ENCODE measurements around the gene TFCP2.

Gene TFCP2

GRCh38 chr12:51098611-51099010 is 74.3 kb downstream of the TFCP2 start:
- no peak overlapping the region for H3K9ac ChIP-seq (ENCODE audit: low read length)
- 100% methylated on average over 1 of the region's 1 CpG for WGBS
- H2AK5ac ChIP-seq (ENCODE audit: low read length, severe bottlenecking): no peak overlapping the region
- no peak overlapping the region for H2AFZ ChIP-seq (ENCODE audit: low read depth, low read length)
- H4K91ac ChIP-seq (ENCODE audit: low read length): no peak overlapping the region
- no peak overlapping the region for H2BK12ac ChIP-seq (ENCODE audit: low read length in 2 of 2)
- no peak overlapping the region for H3K23ac ChIP-seq (ENCODE audit: low read length in 2 of 2)
- H3K4me1 ChIP-seq (ENCODE audit: control insufficient read depth, insufficient read depth, low read depth, low read length): no peaks in the 10 kb centered on the region
- no peak overlapping the region for H3K18ac ChIP-seq (ENCODE audit: low read depth in 1 of 2, low read length in 2 of 2)
- H3K27ac ChIP-seq (ENCODE audit: low read length, poor library complexity, severe bottlenecking): no peak overlapping the region
- no peak overlapping the region for H2BK120ac ChIP-seq (ENCODE audit: low read depth, low read length)
- no peak overlapping the region for H4K8ac ChIP-seq (ENCODE audit: low read length)
- H3K79me1 ChIP-seq (replicated peaks; ENCODE audit: low read length, poor library complexity, severe bottlenecking): no peaks in the 10 kb centered on the region
- H2BK15ac ChIP-seq (ENCODE audit: low read depth, poor library complexity, severe bottlenecking): no peak overlapping the region
- no peaks in the 10 kb centered on the region for H3K27me3 ChIP-seq (ENCODE audit: control insufficient read depth in 1 of 2, insufficient read depth in 1 of 2, low read length in 2 of 2)
- H3K36me3 ChIP-seq (ENCODE audit: control insufficient read depth in 1 of 2, insufficient read depth in 2 of 2, low read depth in 1 of 2, low read length in 2 of 2): peaks cover 18 to 94% of the 10 kb centered on the region in 2 experiments
- H3K4me3 ChIP-seq (ENCODE audit: insufficient read depth in 1 of 2, low read depth in 1 of 2, low read length in 2 of 2): no peak overlapping the region
- no peaks in the 10 kb centered on the region for H3K9me3 ChIP-seq (ENCODE audit: control insufficient read depth, low read length)
- DNase-seq: no peak
- H3K14ac ChIP-seq (ENCODE audit: low read length in 2 of 2): no peak overlapping the region
- H3K4me2 ChIP-seq (ENCODE audit: low read length, poor library complexity, severe bottlenecking): no peak overlapping the region
- H3K4ac ChIP-seq (ENCODE audit: low read depth in 1 of 2, low read length in 2 of 2): no peak overlapping the region
- no peak overlapping the region for H2BK5ac ChIP-seq (ENCODE audit: low read depth, low read length, poor library complexity, severe bottlenecking)

GRCh38 chr12:51090705-51091229 is 82.2 kb downstream of the TFCP2 start:
- Histone ChIP-seq H2AK5ac (ENCODE audit: low read length, severe bottlenecking) (no peak overlapping the region), H2BK120ac (ENCODE audit: low read depth, low read length) (no peak overlapping the region), H3K79me1 (replicated peaks; ENCODE audit: low read length, poor library complexity, severe bottlenecking) (no peaks in the 10 kb centered on the region), H3K27me3 (ENCODE audit: control insufficient read depth in 1 of 2, insufficient read depth in 1 of 2, low read length in 2 of 2) (no peaks in the 10 kb centered on the region), H3K9ac (ENCODE audit: low read length) (no peak overlapping the region), H2AFZ (ENCODE audit: low read depth, low read length) (no peak overlapping the region), H3K36me3 (ENCODE audit: control insufficient read depth in 1 of 2, insufficient read depth in 2 of 2, low read depth in 1 of 2, low read length in 2 of 2) (peaks cover 9 to 46% of the 10 kb centered on the region in 2 experiments), H2BK5ac (ENCODE audit: low read depth, low read length, poor library complexity, severe bottlenecking) (no peak overlapping the region), H2BK15ac (ENCODE audit: low read depth, poor library complexity, severe bottlenecking) (no peak overlapping the region), H3K4me3 (ENCODE audit: insufficient read depth in 1 of 2, low read depth in 1 of 2, low read length in 2 of 2) (no peak overlapping the region), H3K9me3 (ENCODE audit: control insufficient read depth, low read length) (no peaks in the 10 kb centered on the region), H3K4me2 (ENCODE audit: low read length, poor library complexity, severe bottlenecking) (no peak overlapping the region), H3K18ac (ENCODE audit: low read depth in 1 of 2, low read length in 2 of 2) (no peak overlapping the region), H3K4me1 (ENCODE audit: control insufficient read depth, insufficient read depth, low read depth, low read length) (no peaks in the 10 kb centered on the region), H4K91ac (ENCODE audit: low read length) (no peak overlapping the region), H3K4ac (ENCODE audit: low read depth in 1 of 2, low read length in 2 of 2) (no peak overlapping the region), H3K14ac (ENCODE audit: low read length in 2 of 2) (no peak overlapping the region), H3K23ac (ENCODE audit: low read length in 2 of 2) (no peak overlapping the region), H2BK12ac (ENCODE audit: low read length in 2 of 2) (no peak overlapping the region), H4K8ac (ENCODE audit: low read length) (no peak overlapping the region), H3K27ac (ENCODE audit: low read length, poor library complexity, severe bottlenecking) (no peak overlapping the region)
- 98% methylated on average over 9 of the region's 10 CpGs for WGBS
- DNase-seq: no peak

- Histone ChIP-seq H3K18ac (ENCODE audit: low read depth in 1 of 2, low read length in 2 of 2) (no peak overlapping the region), H3K9me3 (ENCODE audit: control insufficient read depth, low read length) (no peaks in the 10 kb centered on the region), H4K8ac (ENCODE audit: low read length) (no peak overlapping the region), H4K91ac (ENCODE audit: low read length) (no peak overlapping the region), H2AK5ac (ENCODE audit: low read length, severe bottlenecking) (no peak overlapping the region), H3K4me2 (ENCODE audit: low read length, poor library complexity, severe bottlenecking) (no peak overlapping the region), H3K27ac (ENCODE audit: low read length, poor library complexity, severe bottlenecking) (no peak overlapping the region), H2BK15ac (ENCODE audit: low read depth, poor library complexity, severe bottlenecking) (no peak overlapping the region), H3K23ac (ENCODE audit: low read length in 2 of 2) (no peak overlapping the region), H3K36me3 (ENCODE audit: control insufficient read depth in 1 of 2, insufficient read depth in 2 of 2, low read depth in 1 of 2, low read length in 2 of 2) (peaks cover 0 to 21% of the 10 kb centered on the region in 2 experiments), H2BK5ac (ENCODE audit: low read depth, low read length, poor library complexity, severe bottlenecking) (no peak overlapping the region), H3K79me1 (replicated peaks; ENCODE audit: low read length, poor library complexity, severe bottlenecking) (no peaks in the 10 kb centered on the region), H3K4me3 (ENCODE audit: insufficient read depth in 1 of 2, low read depth in 1 of 2, low read length in 2 of 2) (no peak overlapping the region), H2BK12ac (ENCODE audit: low read length in 2 of 2) (no peak overlapping the region), H3K14ac (ENCODE audit: low read length in 2 of 2) (no peak overlapping the region), H2AFZ (ENCODE audit: low read depth, low read length) (no peak overlapping the region), H3K4ac (ENCODE audit: low read depth in 1 of 2, low read length in 2 of 2) (no peak overlapping the region), H3K4me1 (ENCODE audit: control insufficient read depth, insufficient read depth, low read depth, low read length) (no peaks in the 10 kb centered on the region), H3K27me3 (ENCODE audit: control insufficient read depth in 1 of 2, insufficient read depth in 1 of 2, low read length in 2 of 2) (no peaks in the 10 kb centered on the region), H2BK120ac (ENCODE audit: low read depth, low read length) (no peak overlapping the region), H3K9ac (ENCODE audit: low read length) (no peak overlapping the region)
- DNase-seq: no peak
- WGBS: 92% methylated on average over 2 of the region's 3 CpGs
Observed at GRCh38 chr12:51087818-51088217, 85.1 kb downstream of the TFCP2 start.

- no peak overlapping the region for H3K4me3 ChIP-seq (ENCODE audit: insufficient read depth in 1 of 2, low read depth in 1 of 2, low read length in 2 of 2)
- H3K9ac ChIP-seq (ENCODE audit: low read length): no peak overlapping the region
- no peak overlapping the region for H3K4me2 ChIP-seq (ENCODE audit: low read length, poor library complexity, severe bottlenecking)
- no peak overlapping the region for H2AK5ac ChIP-seq (ENCODE audit: low read length, severe bottlenecking)
- 99% methylated on average over 8 of the region's 10 CpGs for WGBS
- H3K4me1 ChIP-seq (ENCODE audit: control insufficient read depth, insufficient read depth, low read depth, low read length): peaks cover 1% of the 10 kb centered on the region
- H4K91ac ChIP-seq (ENCODE audit: low read length): no peak overlapping the region
- H2BK15ac ChIP-seq (ENCODE audit: low read depth, poor library complexity, severe bottlenecking): no peak overlapping the region
- H3K4ac ChIP-seq (ENCODE audit: low read depth in 1 of 2, low read length in 2 of 2): no peak overlapping the region
- H4K8ac ChIP-seq (ENCODE audit: low read length): no peak overlapping the region
- no peak overlapping the region for H2BK5ac ChIP-seq (ENCODE audit: low read depth, low read length, poor library complexity, severe bottlenecking)
- no peak overlapping the region for H3K14ac ChIP-seq (ENCODE audit: low read length in 2 of 2)
- no peak overlapping the region for H3K18ac ChIP-seq (ENCODE audit: low read depth in 1 of 2, low read length in 2 of 2)
- no peaks in the 10 kb centered on the region for H3K9me3 ChIP-seq (ENCODE audit: control insufficient read depth, low read length)
- no peak overlapping the region for H2BK120ac ChIP-seq (ENCODE audit: low read depth, low read length)
- H3K36me3 ChIP-seq (ENCODE audit: control insufficient read depth in 1 of 2, insufficient read depth in 2 of 2, low read depth in 1 of 2, low read length in 2 of 2): peaks cover 0 to 17% of the 10 kb centered on the region in 2 experiments
- no peak overlapping the region for H2AFZ ChIP-seq (ENCODE audit: low read depth, low read length)
- H3K79me1 ChIP-seq (replicated peaks; ENCODE audit: low read length, poor library complexity, severe bottlenecking): no peaks in the 10 kb centered on the region
- DNase-seq: no peak
- H3K27me3 ChIP-seq (ENCODE audit: control insufficient read depth in 1 of 2, insufficient read depth in 1 of 2, low read length in 2 of 2): no peaks in the 10 kb centered on the region
- H3K23ac ChIP-seq (ENCODE audit: low read length in 2 of 2): no peak overlapping the region
- H3K27ac ChIP-seq (ENCODE audit: low read length, poor library complexity, severe bottlenecking): no peak overlapping the region
- no peak overlapping the region for H2BK12ac ChIP-seq (ENCODE audit: low read length in 2 of 2)
Observed at GRCh38 chr12:51086933-51087332, 86.0 kb downstream of the TFCP2 start.
